ENCODE results near the gene XAGE5.
"Not testable (repeated sequence)": the region's sequence is repeated elsewhere in the genome, so short reads cannot be mapped to it uniquely, and the experiment has no call there.

Gene XAGE5

GRCh38 chrX:52811065-52811625, at the start of gene XAGE5:
Gene XAGE5, plus strand, starts transcription at chrX:52811287. Its CDS starts 1,280 bp downstream, at chrX:52812567.
- no peak for TF ChIP-seq POLR2A (IDR thresholded peaks at IDR 0.05; ENCODE audit: low read depth, low read length)
- FAIRE-seq (no peak), DNase-seq (ENCODE audit: insufficient read length, low spot score) (no peak)

- DNase-seq (ENCODE audit: insufficient read length, low spot score); FAIRE-seq: not testable (repeated sequence)
Observed at GRCh38 chrX:52765983-52766382, 45.1 kb upstream of the XAGE5 start.

GRCh38 chrX:52773504-52773903, 37.6 kb upstream of the XAGE5 start:
- FAIRE-seq; DNase-seq (ENCODE audit: insufficient read length, low spot score): not testable (repeated sequence)

GRCh38 chrX:52797327-52797726, 13.8 kb upstream of the XAGE5 start, which contains the start of gene SPANXN5:
Gene SPANXN5, minus strand, starts transcription at chrX:52797427. Its CDS starts 79 bp downstream, at chrX:52797348.
- not testable (repeated sequence) for FAIRE-seq; DNase-seq (ENCODE audit: insufficient read length, low spot score)

- FAIRE-seq; DNase-seq (ENCODE audit: insufficient read length, low spot score): not testable (repeated sequence)
Observed at GRCh38 chrX:52804876-52805275, 6.2 kb upstream of the XAGE5 start.

GRCh38 chrX:52819788-52820187, 8.7 kb downstream of the XAGE5 start:
- FAIRE-seq = no peak
- TF ChIP-seq POLR2A (IDR thresholded peaks at IDR 0.05; ENCODE audit: low read depth, low read length) = no peak
- no peak for DNase-seq (ENCODE audit: insufficient read length, low spot score)

GRCh38 chrX:52821079-52821760, 10.1 kb downstream of the XAGE5 start:
- TF ChIP-seq POLR2A (IDR thresholded peaks at IDR 0.05; ENCODE audit: low read depth, low read length) = no peak
- FAIRE-seq = no peak

GRCh38 chrX:52824608-52825007, 13.5 kb downstream of the XAGE5 start:
- no peak for FAIRE-seq

More at GRCh38 chrX:52821079-52821760, 10.1 kb downstream of the XAGE5 start:
- no peak for DNase-seq (ENCODE audit: insufficient read length, low spot score)

GRCh38 chrX:52830551-52830950, 19.5 kb downstream of the XAGE5 start:
- no peak for DNase-seq (ENCODE audit: insufficient read length, low spot score)
- no peak for FAIRE-seq
- TF ChIP-seq POLR2A (IDR thresholded peaks at IDR 0.05; ENCODE audit: low read depth, low read length) = no peak

More at GRCh38 chrX:52824608-52825007, 13.5 kb downstream of the XAGE5 start:
- DNase-seq (ENCODE audit: insufficient read length, low spot score) = no peak
- TF ChIP-seq POLR2A (IDR thresholded peaks at IDR 0.05; ENCODE audit: low read depth, low read length) = no peak

- FAIRE-seq (no peak), DNase-seq (ENCODE audit: insufficient read length, low spot score) (no peak)
- no peak for TF ChIP-seq POLR2A (IDR thresholded peaks at IDR 0.05; ENCODE audit: low read depth, low read length)
Observed at GRCh38 chrX:52839137-52839536, 28.1 kb downstream of the XAGE5 start.

- FAIRE-seq; DNase-seq (ENCODE audit: insufficient read length, low spot score): not testable (repeated sequence)
Observed at GRCh38 chrX:52843619-52844018, 32.5 kb downstream of the XAGE5 start.

GRCh38 chrX:52852110-52852860, 41.2 kb downstream of the XAGE5 start:
- no peak for FAIRE-seq
- DNase-seq (ENCODE audit: insufficient read length, low spot score) = no peak
- no peak for TF ChIP-seq POLR2A (IDR thresholded peaks at IDR 0.05; ENCODE audit: low read depth, low read length)

- FAIRE-seq; DNase-seq (ENCODE audit: insufficient read length, low spot score): not testable (repeated sequence)
Observed at GRCh38 chrX:52856991-52857525, 46.0 kb downstream of the XAGE5 start.

GRCh38 chrX:52865343-52865998, 54.4 kb downstream of the XAGE5 start:
- FAIRE-seq = no peak
- no peak for DNase-seq (ENCODE audit: insufficient read length, low spot score)
- TF ChIP-seq POLR2A (IDR thresholded peaks at IDR 0.05; ENCODE audit: low read depth, low read length) = no peak

Data from H54 (cell line).